ENCODE results near the gene RAPGEF3. TPM values are rescaled to one million over a fixed set of nuclear protein-coding genes. Genes with fewer than 3 reads are reported as not detected.

The RAPGEF3 gene
- total RNA-seq, 1 experiment from 2014 or later, result 5.7 TPM

GRCh38 chr12:47753021-47754001, 5.4 kb downstream of the RAPGEF3 start:
- no peaks in the 10 kb centered on the region for H4K20me1 ChIP-seq (ENCODE audit: insufficient read depth)
- CTCF ChIA-PET, result interaction anchor here (0.8 kb wide), 1 partner anchor 9 kb away, joined by 6 read pairs; no protein-coding TSS in a partner anchor
- H3K9me3 ChIP-seq (ENCODE audit: insufficient read depth, low read depth), result no peaks in the 10 kb centered on the region
- no peaks in the 10 kb centered on the region for H3K9me2 ChIP-seq (ENCODE audit: insufficient read depth)
- peak; percentile 89 to 92 for DNase-seq
- H3F3A ChIP-seq (ENCODE audit: insufficient read depth, low read depth), result peaks cover 47% of the 10 kb centered on the region
- H3K4me3 ChIP-seq, result peak overlapping the region; percentile 29; the same call in 1 of the 2 replicates
- H3K79me2 ChIP-seq (ENCODE audit: low read depth), result peaks cover 14% of the 10 kb centered on the region; the same call in 1 of the 2 replicates
- H2AFZ ChIP-seq, result no peak overlapping the region
- no peaks in the 10 kb centered on the region for H3K27me3 ChIP-seq (ENCODE audit: insufficient read depth, low read depth)
- POLR2A ChIA-PET (ENCODE audit: unreplicated experiment), result no interaction called here
- H3K4me1 ChIP-seq (replicated peaks; ENCODE audit: insufficient read depth), result peaks cover 81% of the 10 kb centered on the region
- peak overlapping the region; percentile 97 for H3K4me2 ChIP-seq
- no peaks in the 10 kb centered on the region for H3K36me3 ChIP-seq (ENCODE audit: low read depth)
- no peak; the same call in 1 of the 2 replicates for TF ChIP-seq CTCF (conservative IDR thresholded peaks at IDR 0.05)
- no peak for TF ChIP-seq EZH2 (IDR thresholded peaks at IDR 0.05; ENCODE audit: low read depth)
- peak overlapping the region; percentile 75 for H3K27ac ChIP-seq
- BruUV-seq (replicated peaks), result no TSS peak
- intact Hi-C loops (cut with micrococcal nuclease; ENCODE audit: unreplicated experiment), result loop anchor here (1.0 to 5.0 kb wide), 3 partner anchors 15 to 1371 kb away; no protein-coding TSS in a partner anchor

- peaks cover 12% of the 10 kb centered on the region; the same call in 1 of the 2 replicates for H3K79me2 ChIP-seq (ENCODE audit: low read depth)
- peak; percentile 54 to 86 for DNase-seq
- peaks cover 73% of the 10 kb centered on the region for H3K4me1 ChIP-seq (replicated peaks; ENCODE audit: insufficient read depth)
- no peaks in the 10 kb centered on the region for H3K9me3 ChIP-seq (ENCODE audit: insufficient read depth, low read depth)
- BruUV-seq (replicated peaks), result no TSS peak
- no peaks in the 10 kb centered on the region for H4K20me1 ChIP-seq (ENCODE audit: insufficient read depth)
- H3K4me3 ChIP-seq, result 0 out of 2 replicates have a peak overlapping the region, but pooled peaks have one; percentile 7
- H3F3A ChIP-seq (ENCODE audit: insufficient read depth, low read depth), result peaks cover 50% of the 10 kb centered on the region
- ChIA-PET CTCF (no interaction called here), POLR2A (ENCODE audit: unreplicated experiment) (no interaction called here)
- H3K4me2 ChIP-seq, result peak overlapping the region; percentile 97
- H2AFZ ChIP-seq, result no peak overlapping the region
- no peaks in the 10 kb centered on the region for H3K27me3 ChIP-seq (ENCODE audit: insufficient read depth, low read depth)
- no peaks in the 10 kb centered on the region for H3K36me3 ChIP-seq (ENCODE audit: low read depth)
- TF ChIP-seq EZH2 (IDR thresholded peaks at IDR 0.05; ENCODE audit: low read depth), result no peak
- no peak for TF ChIP-seq CTCF (conservative IDR thresholded peaks at IDR 0.05)
- intact Hi-C loops (cut with micrococcal nuclease; ENCODE audit: unreplicated experiment), result loop anchor here (5.0 kb wide), 1 partner anchor 1370 kb away; no protein-coding TSS in a partner anchor
- no peaks in the 10 kb centered on the region for H3K9me2 ChIP-seq (ENCODE audit: insufficient read depth)
- H3K27ac ChIP-seq, result peak overlapping the region; percentile 75
These were observed 6.1 kb downstream of the RAPGEF3 start for GRCh38 chr12:47752552-47752951.

- POLR2A ChIA-PET (ENCODE audit: unreplicated experiment), result no interaction called here
- peaks cover 12% of the 10 kb centered on the region; the same call in 1 of the 2 replicates for H3K79me2 ChIP-seq (ENCODE audit: low read depth)
- H3K4me1 ChIP-seq (replicated peaks; ENCODE audit: insufficient read depth), result peaks cover 71% of the 10 kb centered on the region
- no peak for DNase-seq
- H3K9me3 ChIP-seq (ENCODE audit: insufficient read depth, low read depth), result no peaks in the 10 kb centered on the region
- peak overlapping the region; percentile 97 for H3K4me2 ChIP-seq
- no peaks in the 10 kb centered on the region for H3K27me3 ChIP-seq (ENCODE audit: insufficient read depth, low read depth)
- peaks cover 53% of the 10 kb centered on the region for H3F3A ChIP-seq (ENCODE audit: insufficient read depth, low read depth)
- H3K4me3 ChIP-seq, result no peak overlapping the region; the same call in 1 of the 2 replicates
- H4K20me1 ChIP-seq (ENCODE audit: insufficient read depth), result no peaks in the 10 kb centered on the region
- CTCF ChIA-PET, result no interaction called here
- intact Hi-C loops (cut with micrococcal nuclease; ENCODE audit: unreplicated experiment), result loop anchor here (5.0 kb wide), 1 partner anchor 1370 kb away; no protein-coding TSS in a partner anchor
- H2AFZ ChIP-seq, result no peak overlapping the region
- BruUV-seq (replicated peaks), result TSS peak; percentile 47
- TF ChIP-seq EZH2 (IDR thresholded peaks at IDR 0.05; ENCODE audit: low read depth) (no peak), CTCF (conservative IDR thresholded peaks at IDR 0.05) (no peak)
- H3K9me2 ChIP-seq (ENCODE audit: insufficient read depth), result no peaks in the 10 kb centered on the region
- no peaks in the 10 kb centered on the region for H3K36me3 ChIP-seq (ENCODE audit: low read depth)
- peak overlapping the region; percentile 75 for H3K27ac ChIP-seq
These were observed 6.6 kb downstream of the RAPGEF3 start for GRCh38 chr12:47752121-47752520.

Measured in PC-9 (cell line).